Spinal cord (tissue), 10 donors: ENCODE measurements around the gene SRRM3. TPM values are rescaled to one million over a fixed set of nuclear protein-coding genes. Genes with fewer than 3 reads are reported as not detected.

Source experiments
- DNase-seq, 6 donors: peaks; one replicate each; pipeline versions ENCODE4 v3.0.0 to v3.0.0-alpha.2; 2013 to 2015; ENCODE audit warnings: low spot score in 6 of 6, low read depth in 4 of 6
- H3K27ac ChIP-seq: one replicate; pipeline ENCODE4 v1.5.1; 2013; ENCODE audit warnings: low read depth, low read length, control low read depth
- H3K27me3 ChIP-seq: one replicate; pipeline ENCODE4 v1.6.1; 2013; ENCODE audit warnings: low read length; ENCODE audit not compliant: control insufficient read depth, insufficient read depth
- H3K36me3 ChIP-seq: one replicate; pipeline ENCODE4 v1.6.1; 2013; ENCODE audit warnings: low read length; ENCODE audit not compliant: control insufficient read depth, insufficient read depth
- H3K4me1 ChIP-seq: one replicate; pipeline ENCODE4 v1.6.1; 2013; ENCODE audit warnings: low read length; ENCODE audit not compliant: control insufficient read depth, insufficient read depth
- H3K4me3 ChIP-seq: one replicate; pipeline ENCODE4 v1.5.1; 2013; ENCODE audit warnings: low read depth, low read length, control low read depth
- H3K9me3 ChIP-seq: one replicate; pipeline ENCODE4 v1.6.1; 2013; ENCODE audit warnings: low read length; ENCODE audit not compliant: control insufficient read depth, insufficient read depth
- WGBS: methylation state at CpG from one replicate; pipeline ENCODE4 v1.1.5; 2013; ENCODE audit warnings: missing lambda C conversion rate; ENCODE audit not compliant: insufficient coverage; 5-methylcytosine and 5-hydroxymethylcytosine counted together
- polyA plus RNA-seq, 2 donors: library from polyadenylated mRNA; unstranded; fragments of 120-200 nt; gene quantifications; one replicate each; pipeline ENCODE4 v1.2.1, GENCODE V29; 2013; ENCODE audit not compliant: insufficient read length in 2 of 2
- total RNA-seq, 2 donors: library from RNA; depleted of rRNA in 1 of 2; stranded (reverse); fragments of 120-200 nt in 1 of 2; fragments of >200 nt in 1 of 2; gene quantifications; one replicate each; pipeline versions ENCODE4 v1.2.3 to v1.2.4, GENCODE V29; 2013 to 2014
- donor health status: healthy.

Gene SRRM3
- total and polyA plus RNA-seq, 4 donors: 7.2 to 80.0 (median 27.4) TPM

DNA sequence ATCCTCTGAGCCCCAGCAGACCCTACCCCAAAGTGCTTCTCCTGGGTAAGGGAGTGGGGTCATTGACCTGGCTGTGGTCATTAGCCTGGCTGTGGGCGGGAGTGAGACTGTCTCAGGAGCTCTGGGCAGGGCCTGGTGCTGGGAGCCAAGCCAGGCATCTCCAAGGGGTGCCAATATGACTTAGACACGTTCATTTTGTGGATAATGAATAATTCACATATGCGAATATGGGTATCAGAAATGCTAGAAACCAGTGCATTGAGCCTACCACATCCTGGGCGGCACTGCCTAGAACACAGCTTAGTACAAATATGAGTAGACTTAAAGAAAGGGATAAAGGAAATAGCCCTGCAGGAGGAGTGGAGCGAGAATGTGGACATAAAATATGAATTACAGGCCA lies 14.4 kb upstream of the SRRM3 start:
- H3K36me3 ChIP-seq: no peaks in the 10 kb centered on the region
- 85% methylated on average over 3 of the region's 5 CpGs for WGBS
- peak in 2 of 6 donors; percentile 16 to 23 for DNase-seq
- H3K4me3 ChIP-seq: no peak overlapping the region
- H3K27ac ChIP-seq: no peak overlapping the region
- no peaks in the 10 kb centered on the region for H3K27me3 ChIP-seq
- H3K9me3 ChIP-seq: no peaks in the 10 kb centered on the region
- H3K4me1 ChIP-seq: peaks cover 11% of the 10 kb centered on the region

DNA sequence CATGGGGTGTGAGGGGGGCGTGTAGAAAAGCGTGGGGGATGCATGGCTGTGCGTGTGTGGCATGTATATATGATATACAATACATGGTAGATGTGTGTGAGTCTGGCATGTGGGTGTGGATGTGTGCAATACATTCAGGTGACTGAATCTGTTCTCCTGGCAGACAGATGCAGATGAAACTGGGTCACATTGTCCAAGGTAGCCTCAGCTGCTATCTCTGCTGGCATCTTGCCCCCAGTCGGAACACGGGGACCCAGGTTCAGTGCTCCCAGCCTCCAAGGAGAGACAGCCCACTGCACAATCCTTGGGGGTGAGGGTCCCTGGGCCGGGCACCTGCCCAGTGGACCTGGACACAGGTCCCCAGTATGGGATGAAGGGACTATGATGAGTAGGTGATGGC lies 12.4 kb upstream of the SRRM3 start:
- Histone ChIP-seq H3K4me1 (peaks cover 11% of the 10 kb centered on the region), H3K4me3 (no peak overlapping the region), H3K27me3 (no peaks in the 10 kb centered on the region), H3K36me3 (no peaks in the 10 kb centered on the region), H3K27ac (no peak overlapping the region), H3K9me3 (no peaks in the 10 kb centered on the region)
- no peak for DNase-seq
- WGBS: 79% methylated on average over 6 of the region's 6 CpGs

DNA sequence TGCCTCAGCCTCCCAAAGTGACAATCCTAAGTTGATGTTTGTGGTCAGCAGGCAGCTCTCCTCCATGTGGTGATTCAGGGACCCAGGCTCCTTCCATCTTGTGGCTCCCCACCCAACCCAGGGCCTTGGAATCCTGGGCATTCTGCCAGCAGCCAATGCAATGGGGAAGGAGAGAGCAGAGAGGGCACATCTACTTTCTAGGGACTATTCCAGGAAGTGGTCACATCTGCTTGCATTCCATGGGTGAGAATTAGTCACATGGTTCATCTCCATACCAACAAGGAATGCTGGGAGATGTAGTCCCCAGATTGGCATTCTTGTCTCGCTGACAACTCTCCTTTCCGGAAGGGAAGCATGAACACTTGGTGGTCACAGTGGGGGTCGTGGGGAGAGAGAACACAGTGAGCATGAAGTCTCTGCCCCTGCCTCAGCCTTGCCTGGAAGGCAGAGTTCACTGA lies 9.9 kb upstream of the SRRM3 start:
- peak in 3 of 6 donors; percentile 57 to 97 (median 73) for DNase-seq
- no peak overlapping the region for H3K4me3 ChIP-seq
- no peaks in the 10 kb centered on the region for H3K9me3 ChIP-seq
- no peaks in the 10 kb centered on the region for H3K36me3 ChIP-seq
- no peak overlapping the region for H3K27ac ChIP-seq
- WGBS: 33% methylated on average over 1 of the region's 3 CpGs
- no peaks in the 10 kb centered on the region for H3K4me1 ChIP-seq
- H3K27me3 ChIP-seq: no peaks in the 10 kb centered on the region

DNA sequence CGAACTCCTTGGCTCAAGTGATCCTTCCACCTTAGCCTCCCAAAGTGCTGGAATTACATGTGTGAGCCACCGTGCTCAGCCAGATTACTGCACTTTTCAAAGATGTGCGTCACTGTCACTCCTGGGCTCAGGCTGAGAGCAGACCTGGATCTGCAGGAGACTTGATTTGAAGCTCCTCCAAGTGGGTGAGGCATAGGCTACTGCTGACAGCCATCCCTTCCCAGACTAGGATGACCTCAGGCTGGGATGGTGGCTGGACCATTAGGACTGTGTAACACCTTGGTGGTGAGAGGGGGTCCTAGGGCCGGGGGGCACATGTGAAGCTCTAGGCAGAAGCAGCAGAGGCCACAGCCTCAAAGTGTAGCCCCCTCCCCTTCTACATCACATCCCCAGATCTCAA lies 8.2 kb upstream of the SRRM3 start:
- H3K27me3 ChIP-seq: no peaks in the 10 kb centered on the region
- peak in 1 of 6 donors; percentile 39 for DNase-seq
- no peaks in the 10 kb centered on the region for H3K36me3 ChIP-seq
- WGBS: 72% methylated on average over 3 of the region's 4 CpGs
- no peak overlapping the region for H3K27ac ChIP-seq
- H3K4me3 ChIP-seq: no peak overlapping the region
- H3K9me3 ChIP-seq: no peaks in the 10 kb centered on the region
- no peaks in the 10 kb centered on the region for H3K4me1 ChIP-seq

DNA sequence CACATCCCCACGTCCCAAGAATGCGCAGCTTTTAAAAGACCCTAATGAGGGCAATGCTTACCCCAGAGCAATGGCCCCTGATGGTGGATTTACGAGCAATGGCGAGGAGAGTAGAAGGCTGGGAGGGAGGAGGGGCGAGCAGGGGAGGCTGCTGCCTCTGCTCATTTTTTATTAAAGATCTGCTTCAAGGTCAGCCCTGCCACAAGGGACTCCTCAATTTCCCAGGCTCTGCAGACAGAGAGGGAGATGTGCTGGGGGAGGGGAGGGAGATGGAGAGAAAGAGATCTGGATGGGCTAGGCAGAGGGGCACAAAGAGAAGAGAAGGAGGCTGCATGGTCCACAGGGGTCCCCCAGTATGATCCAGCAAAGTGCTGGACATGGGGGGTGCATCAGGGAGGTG lies 7.8 kb upstream of the SRRM3 start:
- Histone ChIP-seq H3K36me3 (no peaks in the 10 kb centered on the region), H3K27ac (no peak overlapping the region), H3K4me1 (no peaks in the 10 kb centered on the region), H3K4me3 (no peak overlapping the region), H3K9me3 (no peaks in the 10 kb centered on the region), H3K27me3 (no peaks in the 10 kb centered on the region)
- peak in 1 of 6 donors; percentile 88 for DNase-seq
- 12% methylated on average over 4 of the region's 5 CpGs for WGBS

DNA sequence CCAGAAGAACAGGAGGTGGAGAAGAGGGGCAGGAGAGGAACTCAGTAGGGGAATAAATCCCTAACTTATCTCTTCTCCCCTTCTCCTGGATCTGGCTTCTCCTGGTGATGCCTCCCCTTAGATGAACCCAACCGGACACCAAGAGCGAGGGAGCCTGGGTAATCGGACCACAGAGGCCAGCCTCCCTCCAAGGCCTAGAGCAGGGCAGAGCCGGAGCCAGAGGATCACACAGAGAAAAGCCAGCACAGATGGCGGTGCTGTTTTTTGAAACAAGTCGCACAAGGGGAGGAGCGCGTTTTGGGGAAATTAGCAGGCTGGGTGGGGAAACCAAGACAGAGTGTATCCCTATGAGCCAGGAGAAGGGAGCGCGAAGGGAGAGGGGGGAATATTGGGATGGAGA lies 4.9 kb upstream of the SRRM3 start:
- peaks cover 3% of the 10 kb centered on the region for H3K4me1 ChIP-seq
- DNase-seq: no peak
- no peak overlapping the region for H3K27ac ChIP-seq
- no peaks in the 10 kb centered on the region for H3K9me3 ChIP-seq
- 91% methylated on average over 10 of the region's 10 CpGs for WGBS
- H3K4me3 ChIP-seq: no peak overlapping the region
- no peaks in the 10 kb centered on the region for H3K36me3 ChIP-seq
- no peaks in the 10 kb centered on the region for H3K27me3 ChIP-seq

DNA sequence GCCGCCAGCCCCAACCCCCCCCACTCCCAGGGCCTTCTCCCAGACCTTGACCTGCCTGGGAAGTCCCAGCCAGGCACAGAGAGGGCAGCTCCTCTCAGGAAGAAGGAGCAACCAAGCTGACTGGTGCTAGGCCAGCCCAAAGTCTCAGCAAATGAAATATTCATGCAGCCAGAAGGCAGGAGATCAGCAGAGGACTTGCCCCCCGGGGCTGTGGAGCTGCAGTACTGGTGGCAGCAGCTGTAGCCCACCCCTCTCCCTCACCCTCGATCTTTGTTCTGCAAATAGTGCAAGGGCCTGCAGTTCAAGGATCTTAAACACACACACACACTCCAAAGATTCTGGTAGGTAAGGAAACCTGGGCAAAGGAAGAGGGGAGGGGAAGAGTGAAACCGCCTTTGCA lies 3.5 kb upstream of the SRRM3 start:
- H3K27ac ChIP-seq: no peak overlapping the region
- DNase-seq: no peak
- H3K27me3 ChIP-seq: no peaks in the 10 kb centered on the region

DNA sequence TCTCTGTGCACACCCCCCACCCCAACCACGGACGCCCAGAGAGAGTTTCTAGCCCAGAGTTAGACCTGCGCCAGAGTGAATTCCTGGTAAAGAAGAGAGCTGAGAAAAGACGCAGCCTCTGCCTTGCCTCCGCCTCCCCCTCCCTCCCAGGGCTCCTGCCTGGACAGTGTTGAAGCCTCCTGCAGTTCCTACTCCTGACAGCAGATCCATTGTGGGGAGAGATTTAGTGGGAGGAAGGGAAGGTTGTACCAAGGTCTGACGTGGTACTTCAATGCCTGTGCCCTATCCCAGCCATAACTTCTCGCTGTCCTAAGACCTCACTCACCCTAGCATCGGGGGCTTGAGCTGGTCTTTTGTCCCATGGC lies 952 bp downstream of the SRRM3 start:
- no peaks in the 10 kb centered on the region for H3K27me3 ChIP-seq
- peak overlapping the region; percentile 50 for H3K4me3 ChIP-seq
- WGBS: 17% methylated on average over 1 of the region's 8 CpGs
- no peak overlapping the region for H3K27ac ChIP-seq
- DNase-seq: peak in 1 of 6 donors; percentile 46
- no peaks in the 10 kb centered on the region for H3K9me3 ChIP-seq
- peaks cover 12% of the 10 kb centered on the region for H3K36me3 ChIP-seq
- H3K4me1 ChIP-seq: peaks cover 28% of the 10 kb centered on the region

More for the DNA sequence above, 3.5 kb upstream of the SRRM3 start:
- Histone ChIP-seq H3K4me1 (peaks cover 11% of the 10 kb centered on the region), H3K4me3 (no peak overlapping the region), H3K36me3 (no peaks in the 10 kb centered on the region), H3K9me3 (no peaks in the 10 kb centered on the region)
- 25% methylated on average over 1 of the region's 4 CpGs for WGBS

DNA sequence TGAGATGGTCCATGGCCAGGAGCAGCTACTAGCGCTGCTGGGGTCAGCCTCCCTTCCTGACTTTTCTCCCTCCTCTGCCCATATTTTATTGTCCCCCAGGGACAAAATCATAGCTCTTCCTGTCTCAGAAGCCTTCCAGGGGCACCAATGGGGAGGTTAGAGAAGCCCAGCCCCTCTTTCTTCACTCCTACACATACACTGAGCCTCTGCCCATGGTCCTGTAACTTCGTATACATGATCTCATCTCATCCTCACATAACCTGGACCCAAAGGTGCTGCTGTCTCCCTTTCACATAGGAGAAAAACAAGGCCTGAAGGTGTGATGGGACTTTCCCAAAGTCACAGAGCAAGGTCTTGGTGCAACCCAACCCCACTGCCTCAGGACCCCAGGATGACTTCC lies 2.5 kb downstream of the SRRM3 start:
- H3K4me3 ChIP-seq: no peak overlapping the region
- no peak for DNase-seq
- no peak overlapping the region for H3K27ac ChIP-seq
- H3K27me3 ChIP-seq: no peaks in the 10 kb centered on the region
- WGBS: 71% methylated on average over 2 of the region's 2 CpGs
- H3K4me1 ChIP-seq: peaks cover 28% of the 10 kb centered on the region
- peaks cover 12% of the 10 kb centered on the region for H3K36me3 ChIP-seq
- H3K9me3 ChIP-seq: no peaks in the 10 kb centered on the region

DNA sequence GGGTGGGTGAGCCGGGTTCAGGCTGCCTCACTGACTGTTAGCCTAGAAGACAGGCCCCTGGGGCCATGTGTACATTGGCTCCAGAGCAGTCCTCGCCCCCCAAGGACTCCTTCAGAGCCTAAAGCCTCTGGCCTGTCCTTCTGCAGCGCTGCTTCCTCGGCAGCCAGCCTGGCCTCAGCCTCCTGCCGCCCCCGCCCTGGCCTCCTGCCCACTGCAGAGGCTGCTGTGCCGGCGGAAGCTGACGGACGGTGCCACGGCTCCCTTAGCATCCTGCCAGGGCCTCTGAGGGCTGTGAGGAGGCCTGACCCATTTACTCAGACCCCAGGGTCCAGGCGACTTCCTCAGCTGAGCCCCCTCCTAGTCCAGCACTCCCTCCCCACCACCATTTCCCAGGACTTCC lies 4.9 kb downstream of the SRRM3 start:
- 35% methylated on average over 11 of the region's 12 CpGs for WGBS
- peaks cover 25% of the 10 kb centered on the region for H3K4me1 ChIP-seq
- no peak overlapping the region for H3K27ac ChIP-seq
- peaks cover 22% of the 10 kb centered on the region for H3K36me3 ChIP-seq
- no peak overlapping the region for H3K4me3 ChIP-seq
- DNase-seq: peak in 1 of 6 donors; percentile 18
- H3K27me3 ChIP-seq: no peaks in the 10 kb centered on the region
- no peaks in the 10 kb centered on the region for H3K9me3 ChIP-seq
